Hepatocyte (in vitro differentiated cells): ENCODE measurements around the gene LCP1.

Source experiments
- EZH2 ChIP-seq: fragments of 200-600 bp; sonication (generic); IDR thresholded peaks from 2 replicates; pipeline ENCODE4 v1.6.1; 2016; ENCODE audit warnings: antibody characterized with exemption, mild to moderate bottlenecking, borderline replicate concordance
- EZH2phosphoT487 ChIP-seq: fragments of 200-600 bp; sonication (generic); IDR thresholded peaks from one replicate; pipeline ENCODE4 v1.6.1; 2018; ENCODE audit warnings: antibody characterized with exemption, mild to moderate bottlenecking, low read depth, moderate library complexity; ENCODE audit not compliant: unreplicated experiment, severe bottlenecking
- TF ChIP-seq, protein P1 (sequence below): fragments of 200-600 bp; sonication (generic); IDR thresholded peaks from 2 replicates; pipeline ENCODE4 v1.5.1; 2016; ENCODE audit warnings: antibody characterized with exemption, mild to moderate bottlenecking; ENCODE audit not compliant: poor library complexity

DNA sequence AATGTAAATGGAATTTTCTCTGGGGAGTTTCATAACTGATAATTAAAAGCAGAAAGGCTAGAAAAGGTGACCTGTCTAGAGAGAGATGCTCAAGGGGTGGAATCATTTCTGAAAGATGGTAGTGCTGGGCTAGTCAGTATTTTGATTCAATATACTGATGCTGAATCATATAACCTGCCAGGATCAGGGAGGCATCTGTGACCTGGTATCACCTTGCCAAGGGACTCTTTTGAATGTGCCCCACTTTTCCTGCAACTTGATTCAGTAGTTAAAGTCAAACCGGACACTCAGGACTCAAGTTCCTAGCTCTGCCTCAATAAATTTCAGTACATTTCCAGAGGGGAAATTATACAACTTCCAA is 15.8 kb downstream of the LCP1 start:
- TF ChIP-seq, protein P1, sequence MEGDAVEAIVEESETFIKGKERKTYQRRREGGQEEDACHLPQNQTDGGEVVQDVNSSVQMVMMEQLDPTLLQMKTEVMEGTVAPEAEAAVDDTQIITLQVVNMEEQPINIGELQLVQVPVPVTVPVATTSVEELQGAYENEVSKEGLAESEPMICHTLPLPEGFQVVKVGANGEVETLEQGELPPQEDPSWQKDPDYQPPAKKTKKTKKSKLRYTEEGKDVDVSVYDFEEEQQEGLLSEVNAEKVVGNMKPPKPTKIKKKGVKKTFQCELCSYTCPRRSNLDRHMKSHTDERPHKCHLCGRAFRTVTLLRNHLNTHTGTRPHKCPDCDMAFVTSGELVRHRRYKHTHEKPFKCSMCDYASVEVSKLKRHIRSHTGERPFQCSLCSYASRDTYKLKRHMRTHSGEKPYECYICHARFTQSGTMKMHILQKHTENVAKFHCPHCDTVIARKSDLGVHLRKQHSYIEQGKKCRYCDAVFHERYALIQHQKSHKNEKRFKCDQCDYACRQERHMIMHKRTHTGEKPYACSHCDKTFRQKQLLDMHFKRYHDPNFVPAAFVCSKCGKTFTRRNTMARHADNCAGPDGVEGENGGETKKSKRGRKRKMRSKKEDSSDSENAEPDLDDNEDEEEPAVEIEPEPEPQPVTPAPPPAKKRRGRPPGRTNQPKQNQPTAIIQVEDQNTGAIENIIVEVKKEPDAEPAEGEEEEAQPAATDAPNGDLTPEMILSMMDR, result no peak
- no peak for TF ChIP-seq EZH2phosphoT487
- TF ChIP-seq EZH2, result no peak
